HG02623 (cell line): ENCODE results near the gene PDXP.
"Not testable (repeated sequence)": the region's sequence is repeated elsewhere in the genome, so short reads cannot be mapped to it uniquely, and the experiment has no call there.

Experiments used
- ATAC-seq: cut with Tn5 transposase; IDR thresholded peaks from one replicate; pipeline ENCODE4 v1.9.1; 2021; ENCODE audit warnings: moderate library complexity; ENCODE audit not compliant: unreplicated experiment

The PDXP gene, protein sequence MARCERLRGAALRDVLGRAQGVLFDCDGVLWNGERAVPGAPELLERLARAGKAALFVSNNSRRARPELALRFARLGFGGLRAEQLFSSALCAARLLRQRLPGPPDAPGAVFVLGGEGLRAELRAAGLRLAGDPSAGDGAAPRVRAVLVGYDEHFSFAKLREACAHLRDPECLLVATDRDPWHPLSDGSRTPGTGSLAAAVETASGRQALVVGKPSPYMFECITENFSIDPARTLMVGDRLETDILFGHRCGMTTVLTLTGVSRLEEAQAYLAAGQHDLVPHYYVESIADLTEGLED

DNA sequence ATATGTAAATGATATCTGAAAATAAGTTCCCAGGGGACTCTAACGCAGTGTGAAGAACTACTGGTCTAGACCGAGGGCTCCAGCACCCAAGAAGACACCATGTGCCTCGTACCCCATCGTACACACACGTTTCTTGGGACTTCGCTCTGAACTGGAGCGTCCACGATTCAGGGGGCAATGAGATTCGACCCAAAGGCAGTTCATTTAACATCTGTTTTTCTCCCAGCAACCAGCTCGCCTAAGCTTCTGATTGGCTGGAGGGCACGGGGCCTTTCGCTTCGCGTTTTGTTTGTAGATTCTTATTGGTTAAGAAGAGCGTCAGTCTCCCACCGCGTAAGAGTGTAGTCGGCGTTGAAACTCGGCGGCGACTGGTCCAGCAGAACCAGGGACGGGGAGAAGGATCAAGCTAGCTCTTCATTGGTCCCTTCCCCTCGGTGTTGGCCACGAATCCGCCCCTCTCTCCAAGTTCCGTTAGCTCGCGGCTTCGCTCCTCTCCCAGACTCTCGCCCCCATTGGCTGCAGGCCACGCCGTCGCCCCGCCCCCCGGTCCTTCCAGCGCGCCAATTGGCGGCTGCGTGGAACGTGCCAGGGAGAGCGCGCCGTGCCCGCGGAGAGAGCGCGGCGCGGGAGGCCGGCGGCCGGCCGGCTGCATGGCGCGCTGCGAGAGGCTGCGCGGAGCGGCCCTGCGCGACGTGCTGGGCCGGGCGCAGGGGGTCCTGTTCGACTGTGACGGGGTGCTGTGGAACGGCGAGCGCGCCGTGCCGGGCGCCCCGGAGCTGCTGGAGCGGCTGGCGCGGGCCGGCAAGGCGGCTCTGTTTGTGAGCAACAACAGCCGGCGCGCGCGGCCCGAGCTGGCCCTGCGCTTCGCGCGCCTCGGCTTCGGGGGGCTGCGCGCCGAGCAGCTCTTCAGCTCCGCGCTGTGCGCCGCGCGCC, at the start of gene PDXP:
Gene PDXP, plus strand, starts transcription at position 591 of the 933 bp plus-strand sequence. Its CDS starts 60 bp downstream, at position 651.
- peak; percentile 87 for ATAC-seq

DNA sequence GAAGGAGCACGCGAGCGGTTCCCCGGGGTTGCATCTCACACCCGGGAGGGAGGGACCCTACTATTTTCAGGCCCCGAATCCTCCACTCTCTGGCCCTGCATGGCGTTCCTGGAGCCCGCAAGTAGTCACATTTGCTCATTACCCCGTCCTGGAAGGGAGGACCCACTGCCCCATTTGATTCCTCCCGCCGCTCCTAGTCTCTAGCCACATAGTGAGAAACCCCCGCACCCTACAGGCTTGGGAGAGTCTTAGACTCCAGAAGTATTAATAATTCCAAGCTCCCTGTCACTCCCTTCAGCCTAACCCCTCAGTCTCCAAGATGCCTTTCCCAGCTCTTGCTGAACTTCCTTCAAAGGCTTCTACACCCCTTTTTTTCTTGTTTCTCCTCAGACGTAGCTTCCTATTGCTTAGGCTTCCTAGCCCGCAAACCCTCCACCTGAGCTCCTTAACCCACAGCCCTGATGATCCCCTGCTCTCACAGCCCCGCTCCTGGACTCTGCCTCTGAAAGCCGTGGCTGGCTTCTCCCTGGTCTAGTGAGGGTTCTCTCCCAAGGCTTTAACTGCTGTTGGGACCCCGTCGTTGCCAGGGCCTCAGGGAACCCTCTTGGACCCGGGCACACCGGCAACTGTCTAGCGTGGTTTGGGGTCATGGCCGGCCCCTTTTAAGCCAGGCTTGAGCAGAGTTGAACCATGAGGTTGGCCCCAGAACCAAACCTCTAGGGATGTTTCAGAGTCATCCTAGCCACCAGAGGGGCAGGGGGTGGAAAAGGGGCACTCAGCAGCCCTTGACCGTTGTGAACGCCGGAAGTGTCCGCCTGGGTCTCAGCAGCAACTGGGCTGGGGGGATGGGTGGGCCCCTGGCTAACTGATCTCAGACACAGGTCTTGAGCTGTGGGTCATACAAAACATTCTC, 49.0 kb upstream of the PDXP start:
- no peak for ATAC-seq

DNA sequence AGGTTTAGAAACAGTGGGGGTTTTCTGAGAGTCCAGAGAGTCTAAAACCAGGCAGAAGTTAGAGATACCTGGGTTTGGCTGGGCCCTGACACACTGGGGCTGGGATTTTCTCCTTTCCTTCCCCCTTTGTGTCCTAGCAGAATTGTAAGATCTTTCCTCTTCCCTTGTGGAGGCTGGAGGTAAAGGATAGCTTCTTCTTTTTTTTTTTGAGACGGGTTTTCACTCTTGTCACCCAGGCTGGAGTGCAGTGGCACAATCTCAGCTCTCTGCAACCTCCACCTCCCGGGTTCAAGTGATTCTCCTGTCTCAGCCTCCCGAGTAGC, 48.4 kb upstream of the PDXP start:
- ATAC-seq: not testable (repeated sequence)

DNA sequence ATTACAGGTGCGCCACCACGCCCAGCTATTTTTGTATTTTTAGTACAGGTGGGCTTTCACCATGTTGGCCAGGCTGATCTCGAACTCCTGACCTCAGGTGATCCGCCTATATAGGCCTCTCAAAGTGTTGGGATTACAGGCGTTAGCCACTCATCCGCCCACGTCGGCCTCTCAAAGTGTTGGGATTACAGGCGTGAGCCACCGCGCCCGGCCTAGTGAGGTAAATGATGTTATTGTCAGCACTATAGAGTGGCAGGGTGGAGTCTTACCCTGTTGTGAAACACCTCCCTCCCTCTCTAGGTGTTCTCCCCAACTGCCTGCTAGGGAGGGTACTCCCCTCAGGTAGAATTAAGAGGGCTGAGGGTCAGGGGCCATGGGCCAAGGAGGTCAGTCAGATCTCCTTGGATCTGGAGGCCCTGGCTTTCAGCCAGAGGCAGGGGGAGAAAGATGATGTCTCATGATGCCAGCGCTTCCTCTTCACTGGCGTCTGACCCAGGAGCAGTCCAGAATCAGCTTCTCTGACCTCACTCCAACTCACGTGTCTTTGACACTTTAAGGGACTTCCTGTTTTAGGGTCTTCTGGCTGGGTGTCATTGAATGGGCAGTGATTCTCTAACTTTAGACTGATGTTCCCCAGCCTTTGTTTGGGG, 47.9 kb upstream of the PDXP start:
- no peak for ATAC-seq

DNA sequence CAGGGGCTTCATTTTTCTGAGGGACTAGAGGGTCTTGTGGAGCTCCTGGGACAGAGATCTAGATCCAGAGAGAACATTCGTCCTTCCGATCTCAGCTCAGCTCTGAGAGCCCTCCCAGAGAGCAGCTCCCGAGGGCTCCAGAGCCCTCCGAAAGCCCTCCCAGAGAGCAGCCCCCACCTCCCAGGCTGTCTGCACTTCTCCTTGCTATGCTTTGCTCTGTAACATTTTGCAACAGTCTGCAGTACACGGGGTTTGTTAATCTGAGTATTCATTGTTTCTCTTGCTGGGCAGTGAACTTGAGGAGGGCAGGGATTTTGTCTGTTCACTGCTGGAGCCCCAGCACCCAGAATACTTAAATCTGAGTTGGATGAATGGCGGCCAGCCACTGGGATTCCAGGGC, 47.3 kb upstream of the PDXP start:
- ATAC-seq: no peak

DNA sequence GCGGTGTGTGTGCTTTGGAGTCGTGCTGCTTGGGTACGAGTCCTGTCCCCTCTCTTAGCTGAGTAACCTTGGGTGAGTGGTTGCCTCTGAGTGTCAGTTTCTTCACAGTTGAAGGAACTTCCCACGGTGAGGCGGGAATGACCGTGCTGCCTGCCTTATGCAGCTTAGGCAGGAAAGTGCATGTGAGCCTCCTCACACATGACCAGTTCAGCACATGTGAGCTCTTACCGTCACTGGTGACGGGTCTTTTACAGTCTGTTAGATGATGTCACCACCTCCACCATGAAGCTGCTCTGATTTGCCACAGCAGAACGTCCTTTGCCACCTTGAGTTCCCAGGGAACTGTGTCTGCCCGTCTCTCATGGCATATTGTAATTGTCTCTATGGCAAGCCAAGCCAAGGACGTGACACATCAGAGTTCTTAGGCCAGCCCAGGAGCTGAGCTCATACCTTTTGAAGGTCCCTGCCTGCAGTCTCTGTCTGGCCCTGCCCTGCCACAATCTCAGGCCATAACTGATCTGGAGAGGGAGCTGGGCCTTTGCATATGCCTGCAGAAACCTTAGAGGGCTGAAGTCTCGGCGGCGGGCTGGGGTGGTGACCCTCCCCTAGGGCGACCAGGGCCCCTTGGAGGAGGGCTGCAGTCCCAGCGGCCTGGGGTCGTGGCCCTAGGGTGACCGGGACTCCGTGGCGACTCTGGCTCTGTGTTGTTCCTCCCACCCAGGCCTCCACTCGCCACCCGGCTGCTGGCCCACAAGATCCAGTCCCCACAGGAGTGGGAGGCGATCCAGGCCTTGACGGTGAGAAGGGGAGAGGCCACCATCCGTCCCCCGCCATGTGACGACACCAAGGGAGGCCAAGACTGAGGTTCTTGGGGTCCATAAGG, 42.1 kb upstream of the PDXP start:
- ATAC-seq: no peak

DNA sequence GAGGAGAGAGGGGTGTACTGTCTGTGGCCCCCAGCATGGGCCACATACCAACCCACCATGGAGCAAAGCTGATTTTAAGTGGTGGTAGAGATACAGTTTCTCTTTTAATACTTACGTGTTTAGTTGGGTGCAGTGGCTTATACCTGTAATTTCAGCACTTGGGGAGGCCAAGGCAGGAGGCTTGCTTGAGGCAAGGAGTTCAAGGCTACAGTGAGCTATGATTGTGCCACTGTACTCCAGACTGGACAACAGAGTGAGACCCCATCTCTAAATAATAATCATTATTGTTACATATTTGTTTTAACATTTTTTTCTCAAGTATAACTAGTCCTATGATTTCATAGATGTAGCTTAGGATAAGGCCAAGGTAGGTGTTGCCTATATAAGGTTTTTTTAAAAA, 41.1 kb upstream of the PDXP start:
- ATAC-seq: no peak

DNA sequence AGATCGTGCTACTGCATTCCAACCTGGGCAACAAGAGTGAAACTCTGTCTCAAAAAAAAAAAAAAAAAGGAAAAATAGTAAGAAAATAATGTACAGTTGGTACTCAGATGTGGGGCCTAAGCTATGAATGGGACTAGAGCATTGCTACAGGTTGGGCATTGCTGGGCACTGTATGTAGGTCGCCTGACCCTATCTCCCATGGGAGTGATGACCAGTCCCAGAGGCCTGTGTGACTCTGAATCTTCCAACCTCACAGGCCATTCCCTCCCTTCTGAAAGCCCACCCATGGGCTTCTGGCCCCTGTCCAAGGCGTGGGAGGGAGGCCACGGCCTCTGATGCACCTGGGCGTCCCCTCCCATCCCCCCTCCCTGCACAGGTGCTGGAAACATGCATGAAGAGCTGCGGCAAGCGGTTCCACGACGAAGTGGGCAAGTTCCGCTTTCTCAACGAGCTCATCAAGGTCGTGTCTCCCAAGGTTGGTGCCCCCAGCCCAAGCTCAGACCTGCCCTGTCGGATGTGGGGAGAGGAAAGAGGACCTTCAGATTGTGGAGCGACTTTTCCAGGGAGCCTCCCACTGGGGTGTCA, 40.4 kb upstream of the PDXP start:
- no peak for ATAC-seq

DNA sequence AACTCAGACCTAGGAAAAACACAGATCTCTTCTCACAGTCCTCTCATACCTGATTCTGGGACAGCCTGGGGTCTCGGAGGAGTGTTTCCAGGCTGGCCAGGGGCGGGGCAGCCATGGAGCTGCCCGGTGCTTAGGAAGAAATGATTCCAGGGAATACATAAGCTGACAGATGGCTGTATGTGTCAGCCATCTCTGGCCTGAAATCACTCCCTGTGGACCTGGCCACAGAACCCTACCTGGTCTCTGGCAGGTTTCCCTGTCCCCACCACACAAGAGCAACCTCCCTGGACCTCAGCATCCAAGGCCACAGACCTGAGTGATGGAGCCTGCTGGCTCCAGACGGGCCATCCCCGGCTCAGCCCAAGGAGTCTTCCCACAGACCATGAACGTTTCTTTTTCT, 39.8 kb upstream of the PDXP start:
- no peak for ATAC-seq

DNA sequence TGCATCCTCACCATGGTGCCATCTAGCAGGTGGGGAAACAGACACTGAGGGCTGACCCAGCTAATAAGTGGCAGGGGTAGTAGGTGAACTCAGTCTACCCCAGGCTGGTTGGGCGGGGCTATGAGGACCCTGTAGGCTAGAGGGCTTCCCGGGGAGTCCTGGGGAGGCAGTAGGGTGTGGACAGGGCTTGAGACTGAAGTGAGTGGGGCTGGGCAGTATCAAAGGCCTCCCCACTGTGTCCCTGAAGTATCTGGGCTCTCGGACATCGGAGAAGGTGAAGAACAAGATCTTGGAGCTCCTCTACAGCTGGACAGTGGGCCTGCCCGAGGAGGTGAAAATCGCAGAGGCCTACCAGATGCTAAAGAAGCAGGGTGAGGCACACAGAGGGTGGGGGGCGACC, 38.5 kb upstream of the PDXP start:
- ATAC-seq: no peak

DNA sequence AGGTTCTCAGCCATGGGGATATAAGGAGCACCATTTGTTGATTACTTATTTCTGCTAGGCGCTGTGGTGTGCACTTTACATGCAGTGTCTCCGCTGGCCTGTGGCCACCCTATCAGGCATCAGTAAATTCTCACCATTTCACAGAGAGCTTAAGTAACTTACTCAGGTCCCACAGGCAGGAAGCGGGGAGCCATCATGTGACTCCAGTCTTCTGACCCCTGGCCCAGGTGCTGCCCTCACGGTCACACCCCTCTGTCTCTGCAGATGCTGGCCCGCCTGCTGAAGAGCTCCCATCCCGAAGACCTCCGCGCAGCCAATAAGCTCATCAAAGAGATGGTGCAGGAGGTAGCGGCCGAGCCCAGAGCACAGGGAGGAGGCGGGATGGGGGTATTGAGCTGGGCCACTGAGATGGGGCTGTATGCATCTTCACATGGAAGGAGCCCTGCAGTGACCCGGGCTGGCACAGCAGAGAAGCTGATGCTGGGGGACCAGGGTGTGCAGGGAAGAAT, 37.1 kb upstream of the PDXP start:
- ATAC-seq: no peak

DNA sequence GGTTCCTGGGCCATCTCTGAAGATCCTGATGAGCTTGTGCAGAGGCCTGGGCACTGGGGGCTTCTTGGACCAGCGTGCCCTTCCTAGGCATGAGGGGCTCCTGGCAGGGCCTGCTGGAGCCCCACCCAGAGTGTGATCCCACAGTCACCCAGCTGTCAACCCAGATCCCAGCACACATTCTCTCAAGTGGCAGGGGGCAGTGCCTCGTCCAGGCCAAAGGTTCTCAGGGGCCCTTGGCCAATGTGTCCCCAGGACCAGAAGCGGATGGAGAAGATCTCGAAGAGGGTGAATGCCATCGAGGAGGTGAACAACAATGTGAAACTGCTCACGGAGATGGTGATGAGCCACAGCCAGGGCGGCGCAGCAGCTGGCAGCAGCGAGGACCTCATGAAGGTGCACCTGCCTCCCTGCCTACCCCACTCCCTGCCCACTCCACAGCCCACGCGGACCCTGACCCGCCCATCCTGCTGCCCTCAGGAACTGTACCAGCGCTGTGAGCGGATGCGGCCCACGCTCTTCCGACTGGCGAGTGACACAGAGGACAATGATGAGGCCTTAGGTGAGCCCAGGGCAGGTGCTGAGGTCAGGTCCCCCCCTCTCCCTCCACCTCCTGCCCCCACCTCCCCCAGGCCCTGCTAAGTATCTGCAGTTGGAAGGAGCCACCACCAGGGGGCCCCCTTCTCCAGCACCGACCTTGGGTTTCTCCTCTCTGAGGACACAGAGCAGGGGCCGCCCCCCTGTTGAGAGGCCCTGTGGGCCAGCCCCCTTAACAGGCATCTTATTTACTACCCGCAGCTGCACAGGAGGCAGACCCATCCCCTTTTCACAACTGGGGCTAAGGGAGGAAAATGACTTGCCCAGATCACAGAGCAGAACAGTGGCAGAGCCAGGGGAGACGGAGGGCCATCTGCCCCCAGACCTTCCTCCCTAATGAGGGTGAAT, 35.2 kb upstream of the PDXP start:
- ATAC-seq: no peak

DNA sequence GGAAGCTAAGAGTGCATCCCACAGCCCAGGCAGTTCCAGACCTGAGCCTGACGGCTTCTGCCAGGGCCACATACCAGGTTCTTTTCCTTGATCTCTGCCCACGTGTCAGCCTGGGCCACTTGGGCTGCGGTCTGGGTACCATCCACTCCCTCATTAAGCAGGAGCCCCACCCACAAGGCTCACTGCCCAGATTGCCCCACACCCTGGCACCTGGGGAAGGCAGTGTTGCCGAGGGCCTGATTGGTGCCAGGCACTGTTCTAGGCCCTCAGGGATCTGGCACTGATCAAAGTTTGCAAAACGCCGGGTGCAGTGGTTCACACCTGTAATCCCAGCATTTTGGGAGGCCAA, 34.5 kb upstream of the PDXP start:
- no peak for ATAC-seq

DNA sequence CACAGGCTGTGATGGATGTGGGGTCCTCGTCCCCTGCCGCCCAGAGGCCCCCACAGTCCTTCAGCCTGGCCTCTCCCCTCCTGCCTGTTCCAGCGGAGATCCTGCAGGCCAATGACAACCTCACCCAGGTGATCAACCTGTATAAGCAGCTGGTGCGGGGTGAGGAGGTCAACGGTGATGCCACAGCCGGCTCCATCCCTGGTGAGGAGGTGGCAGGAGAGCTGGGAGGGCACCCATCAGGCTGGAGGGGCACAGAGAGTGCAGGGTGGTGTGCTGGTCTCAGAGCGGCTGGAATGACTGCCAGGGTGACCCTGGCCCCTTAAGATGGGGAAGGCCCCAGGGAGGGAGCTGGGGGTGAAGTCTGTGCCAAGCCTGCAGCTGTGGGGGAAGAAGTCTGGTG, 33.6 kb upstream of the PDXP start:
- ATAC-seq: no peak

DNA sequence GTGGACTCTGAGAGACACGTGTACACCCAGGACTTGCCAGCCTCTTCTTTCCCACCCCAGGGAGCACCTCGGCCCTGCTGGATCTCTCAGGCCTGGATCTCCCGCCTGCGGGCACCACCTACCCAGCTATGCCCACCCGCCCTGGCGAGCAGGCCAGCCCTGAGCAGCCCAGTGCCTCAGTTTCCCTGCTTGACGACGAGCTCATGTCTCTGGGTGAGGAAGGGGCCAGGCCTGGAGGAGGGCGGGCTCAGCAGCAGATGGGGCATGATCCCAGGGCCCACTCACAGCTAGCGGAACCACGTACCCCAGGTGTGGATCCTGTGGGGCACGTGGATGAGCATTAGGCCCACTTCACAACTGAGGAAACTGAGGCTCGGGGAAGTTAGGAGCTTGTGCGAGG, 32.8 kb upstream of the PDXP start:
- ATAC-seq: no peak

DNA sequence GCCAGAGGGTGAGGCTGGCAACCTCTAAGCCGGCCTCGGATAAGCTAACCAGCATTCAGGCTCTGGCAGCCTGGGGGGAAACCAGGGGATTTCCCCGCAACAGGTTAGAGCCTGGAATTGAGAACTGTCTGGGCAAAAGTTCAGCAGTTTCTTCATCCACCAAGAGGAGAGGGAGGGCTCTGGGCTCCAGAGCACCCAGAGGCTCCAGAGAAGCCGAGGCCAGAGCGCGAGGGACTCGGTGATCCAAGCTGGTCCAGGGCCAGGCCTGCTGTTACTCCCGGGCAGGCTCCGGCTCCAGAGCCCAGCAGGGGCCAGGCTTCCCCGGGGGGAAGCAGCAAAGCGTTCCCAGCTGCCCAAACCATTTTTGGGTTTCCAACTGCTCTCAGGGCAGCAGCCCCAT, 32.4 kb upstream of the PDXP start:
- ATAC-seq: no peak

DNA sequence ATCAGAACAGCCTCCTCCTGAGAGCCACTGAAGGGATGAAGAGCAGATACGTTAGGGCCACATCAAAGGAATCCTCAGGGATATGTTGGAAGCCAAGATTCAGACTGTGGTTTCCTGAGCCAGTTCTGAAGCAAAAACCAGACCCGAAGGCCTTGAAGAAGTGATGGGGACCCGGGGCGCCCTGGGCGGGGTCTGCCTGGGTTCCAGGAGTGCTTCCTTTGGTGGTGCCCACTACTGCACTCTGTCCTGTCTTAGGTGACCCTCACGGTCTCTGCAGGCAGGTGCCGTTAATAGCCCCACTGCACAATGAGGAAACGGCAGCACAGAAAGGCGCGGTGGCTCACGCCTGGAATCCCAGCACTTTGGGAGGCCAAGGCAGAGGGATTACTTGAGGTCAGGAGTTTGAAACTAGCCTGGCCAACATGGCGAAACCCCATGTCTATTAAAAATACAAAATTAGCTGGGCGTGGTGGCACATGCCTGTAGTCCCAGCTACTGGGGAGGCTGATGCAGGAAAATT, 31.9 kb upstream of the PDXP start:
- no peak for ATAC-seq

DNA sequence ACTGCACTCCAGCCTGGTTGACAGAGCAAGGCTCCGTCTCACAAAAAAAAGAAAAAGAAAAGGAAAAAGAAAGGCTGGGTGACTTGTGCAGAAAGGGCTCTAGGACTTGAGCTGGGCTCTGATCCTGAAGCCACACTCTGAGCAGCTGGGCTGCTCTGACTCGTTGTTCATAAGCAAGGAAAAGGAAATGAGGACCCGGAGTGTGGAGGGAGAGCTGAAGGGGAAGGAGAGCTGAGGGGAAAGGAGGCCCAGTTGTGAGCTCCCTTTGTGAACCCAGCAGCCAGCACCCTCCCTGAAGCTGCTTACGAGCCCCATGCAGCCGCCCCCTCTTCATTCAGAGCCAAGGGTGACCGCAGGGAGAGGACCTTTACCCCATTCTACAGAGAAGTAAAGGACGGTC, 31.4 kb upstream of the PDXP start:
- no peak for ATAC-seq
